Activated CD8-positive, alpha-beta memory T cell treated with anti-CD3 and anti-CD28 coated beads for 24 hours (primary cell): Measurements from ENCODE around the gene NREP.
"Not testable (repeated sequence)": the region's sequence is repeated elsewhere in the genome, so short reads cannot be mapped to it uniquely, and the experiment has no call there.

Experiments
- DNase-seq: peaks from one replicate; pipeline ENCODE4 v3.0.0-alpha.2; 2020

The NREP gene

GRCh38 chr5:111735583-111736270 is 21.3 kb downstream of the NREP start:
- no peak for DNase-seq

DNA sequence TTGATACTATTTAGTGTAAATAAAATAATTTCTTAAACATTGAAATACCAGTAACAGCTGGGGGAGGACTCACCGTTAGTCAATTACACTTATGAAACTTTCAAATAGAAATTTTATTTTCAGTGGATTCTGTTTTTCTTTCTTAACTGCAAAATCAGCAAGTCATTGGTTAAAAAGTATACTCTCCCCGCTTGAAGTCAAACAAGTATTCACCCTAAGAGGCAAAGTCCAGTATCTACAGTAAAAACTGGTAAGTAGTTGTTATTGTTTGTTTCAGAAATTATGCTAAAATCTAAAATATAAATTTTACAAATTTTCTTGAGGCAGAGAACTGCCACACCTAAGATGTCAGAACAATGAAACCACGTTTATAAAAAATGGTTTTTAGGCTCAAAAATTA is 22.4 kb downstream of the NREP start:
- DNase-seq = no peak

DNA sequence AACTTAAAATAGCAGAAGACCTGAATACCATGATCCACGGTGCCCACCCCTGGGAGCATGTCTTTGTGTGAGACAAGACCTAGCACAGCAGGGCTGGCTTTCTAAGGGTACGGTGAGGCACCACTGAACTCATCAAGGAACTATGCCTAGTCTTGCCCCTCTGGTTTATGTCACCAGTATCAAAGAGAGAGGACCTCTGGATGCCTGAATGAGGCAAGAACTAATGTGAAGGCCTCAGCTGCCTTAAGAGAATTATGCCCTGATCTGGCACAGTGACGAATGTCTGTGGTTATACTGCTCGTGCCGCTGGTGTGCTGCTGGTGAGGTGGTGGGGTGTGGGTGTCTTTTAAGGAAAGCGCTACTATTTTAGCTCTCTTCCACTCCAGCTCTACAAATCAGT is 23.0 kb downstream of the NREP start:
- no peak for DNase-seq

DNA sequence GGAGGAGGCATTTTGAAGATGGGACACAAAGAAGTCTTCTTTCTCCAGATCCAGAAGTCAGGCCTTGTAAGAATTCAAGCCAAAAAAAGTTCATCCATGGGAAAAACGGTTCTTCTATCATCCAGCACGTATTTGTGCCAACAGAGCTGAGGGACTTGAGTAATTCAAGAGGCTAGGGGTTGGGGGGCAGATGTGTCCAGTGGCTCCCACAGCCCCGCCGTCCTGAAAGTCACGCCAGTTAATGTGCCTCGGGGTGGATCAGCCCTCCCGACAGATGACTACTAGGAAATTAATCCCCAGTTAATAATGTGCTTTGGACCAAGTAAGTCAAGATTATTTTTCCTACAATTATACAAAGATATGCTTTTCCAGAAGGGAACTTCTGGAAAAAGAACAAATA is 23.4 kb downstream of the NREP start:
- DNase-seq = no peak

- DNase-seq = no peak
Measured at GRCh38 chr5:111731638-111732037, 25.4 kb downstream of the NREP start.

GRCh38 chr5:111730659-111731382 is 26.2 kb downstream of the NREP start:
- no peak for DNase-seq

DNA sequence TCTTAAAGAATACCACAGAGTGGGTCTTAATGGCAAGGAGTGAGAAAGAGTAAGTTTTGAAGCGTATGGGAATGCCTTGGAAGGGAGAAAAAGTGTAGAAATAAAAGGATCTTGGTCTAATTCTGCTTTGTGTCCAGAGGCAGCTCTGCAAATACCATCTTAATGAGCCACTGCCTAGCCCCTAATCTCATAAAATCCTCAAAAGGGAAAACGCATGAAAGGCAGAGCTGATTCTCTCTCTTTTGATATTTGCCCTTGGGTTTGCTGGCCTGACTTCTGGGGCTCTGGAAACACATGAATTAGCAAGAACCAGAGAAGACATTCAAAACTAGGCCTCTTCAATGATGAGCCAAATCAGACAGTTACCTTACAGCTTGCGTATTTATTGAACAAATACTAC is 28.1 kb downstream of the NREP start:
- no peak for DNase-seq

GRCh38 chr5:111726986-111727385 is 30.0 kb downstream of the NREP start:
- no peak for DNase-seq

- DNase-seq = no peak
Measured at GRCh38 chr5:111722140-111722539, 34.9 kb downstream of the NREP start.

DNA sequence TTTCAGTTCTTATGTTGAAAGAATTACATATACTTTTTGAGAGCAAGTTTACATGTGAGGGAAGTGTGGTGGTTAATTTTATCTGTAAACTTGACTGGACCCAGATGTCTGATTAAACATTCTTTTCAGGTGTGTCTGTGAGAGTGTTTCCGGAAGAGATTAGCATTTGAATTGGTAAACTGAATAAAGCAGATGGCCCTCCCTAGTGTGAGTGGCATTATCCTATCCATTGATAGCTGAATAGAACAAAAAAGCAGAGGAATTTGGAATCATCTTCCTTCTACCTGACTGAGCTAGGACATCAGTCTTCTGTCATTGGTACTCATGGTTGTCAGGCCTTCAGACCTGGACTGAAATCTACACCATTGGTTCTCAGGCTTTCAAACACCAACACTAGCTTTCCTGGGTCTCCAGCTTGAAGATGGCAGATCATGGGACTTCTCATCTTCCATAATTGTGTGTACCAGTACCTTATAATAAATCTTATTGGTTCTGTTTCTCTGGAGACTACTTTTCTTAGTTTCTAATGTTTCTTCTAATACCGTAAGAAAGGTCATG is 36.6 kb downstream of the NREP start:
- DNase-seq = no peak

DNA sequence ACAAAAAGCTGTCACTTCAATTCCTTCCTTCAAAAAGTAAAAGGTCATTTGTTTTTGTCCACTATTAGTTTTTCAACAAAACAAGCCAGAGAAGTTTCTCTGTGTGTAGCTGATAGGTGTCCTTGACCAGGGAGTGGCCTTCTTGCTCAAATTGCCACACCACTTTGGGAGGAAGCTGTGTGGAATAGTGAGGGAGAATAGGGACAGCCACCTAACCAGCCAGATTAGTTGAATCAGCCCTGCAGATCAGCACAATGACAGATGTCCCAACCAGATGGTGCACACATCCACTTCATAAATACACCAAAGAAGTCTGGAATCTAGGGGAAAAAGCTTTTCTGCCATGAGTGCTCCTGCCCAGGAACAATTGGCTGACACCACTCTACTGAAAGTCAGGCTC is 37.2 kb downstream of the NREP start:
- DNase-seq = no peak

DNA sequence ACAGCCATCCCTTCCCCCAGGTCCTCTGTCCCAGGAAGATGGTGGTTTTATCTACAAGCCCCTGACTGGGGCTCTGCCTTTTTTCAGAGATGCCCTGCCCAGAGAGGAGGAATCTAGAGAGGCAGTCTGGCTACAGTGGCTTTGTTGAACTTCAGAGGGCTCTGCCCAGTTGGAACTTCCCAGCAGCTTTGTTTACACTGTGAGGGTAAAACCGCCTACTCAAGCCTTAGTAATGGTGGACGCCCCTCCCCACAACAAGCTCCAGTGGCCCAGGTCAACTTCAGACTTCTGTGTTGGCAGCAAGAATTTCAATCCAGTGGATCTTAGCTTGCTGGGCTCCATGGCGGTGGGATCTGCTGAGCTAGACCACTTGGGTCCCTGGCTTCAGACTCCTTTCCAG is 40.2 kb downstream of the NREP start:
- not testable (repeated sequence) for DNase-seq

DNA sequence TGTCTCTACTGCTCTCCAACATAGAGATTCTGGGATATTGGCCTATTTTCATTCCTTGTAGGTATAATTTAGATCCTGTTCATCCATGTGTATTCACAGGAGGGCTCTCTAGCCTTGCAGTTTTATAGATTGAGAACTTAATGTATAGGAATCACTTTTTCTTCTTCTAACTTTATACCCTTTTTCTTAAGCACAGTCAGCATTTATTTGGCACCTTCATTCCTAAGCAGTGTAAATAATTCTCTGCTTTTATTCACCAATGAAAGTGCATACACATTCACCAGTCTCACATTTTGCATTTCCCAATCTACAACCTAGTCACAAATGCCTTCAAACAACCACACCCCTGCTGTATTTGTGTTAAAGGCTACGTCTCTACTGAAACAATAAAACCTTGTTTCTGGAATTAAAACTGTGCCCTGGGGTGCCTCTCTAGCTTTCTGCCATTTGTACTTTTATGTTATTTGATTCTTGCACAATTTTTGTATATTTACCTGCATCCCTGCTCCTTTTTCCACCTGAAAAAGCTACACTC is 49.3 kb downstream of the NREP start:
- DNase-seq = no peak

DNA sequence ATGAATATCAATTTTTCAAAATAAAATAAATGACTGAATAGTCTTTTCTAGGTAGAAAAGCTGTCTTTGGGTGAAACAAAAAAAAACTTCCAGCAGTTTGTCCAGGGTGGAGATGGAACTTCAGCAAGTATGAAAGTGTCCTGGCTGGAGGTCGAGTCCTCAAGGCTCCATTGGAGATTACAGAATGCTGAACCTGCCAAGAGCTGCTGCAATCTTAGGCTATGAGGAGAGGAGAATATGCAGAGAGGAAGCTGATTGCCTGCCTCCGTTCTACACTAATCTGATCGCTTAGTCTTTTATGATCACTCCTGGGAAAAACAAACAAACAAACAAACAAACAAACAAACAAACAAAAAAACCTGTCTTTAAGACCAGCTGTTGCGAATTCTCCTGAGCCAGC is 50.6 kb downstream of the NREP start:
- no peak for DNase-seq

DNA sequence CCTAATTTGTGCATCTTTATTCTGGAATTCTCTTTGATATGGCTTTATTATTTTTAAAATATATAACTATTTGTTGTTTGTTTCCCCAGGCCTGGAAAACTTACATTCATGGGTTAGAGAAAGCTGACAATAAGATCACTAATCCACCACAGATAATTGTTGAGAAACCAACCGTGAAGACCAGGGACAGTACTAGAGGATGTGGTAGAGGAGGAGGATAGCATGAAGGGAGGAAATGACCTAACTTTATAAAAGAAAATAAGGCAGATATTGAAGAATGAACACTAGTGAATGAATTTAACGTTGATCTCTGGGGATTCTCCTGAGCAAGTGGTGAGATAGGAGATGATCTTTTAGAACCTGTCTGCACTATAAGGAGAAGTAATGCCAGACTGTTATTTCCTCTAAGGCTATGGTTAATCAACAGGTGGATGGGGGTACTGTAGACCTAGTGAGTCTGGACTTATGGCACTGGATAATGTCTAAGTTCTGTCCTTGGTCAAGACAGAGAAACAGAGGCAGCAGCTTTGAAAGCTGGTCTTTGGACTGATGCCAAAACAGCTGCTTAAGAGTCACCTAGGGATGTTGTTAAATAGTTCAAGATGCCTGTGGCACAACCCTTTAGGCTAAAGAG is 52.4 kb downstream of the NREP start:
- no peak for DNase-seq

DNA sequence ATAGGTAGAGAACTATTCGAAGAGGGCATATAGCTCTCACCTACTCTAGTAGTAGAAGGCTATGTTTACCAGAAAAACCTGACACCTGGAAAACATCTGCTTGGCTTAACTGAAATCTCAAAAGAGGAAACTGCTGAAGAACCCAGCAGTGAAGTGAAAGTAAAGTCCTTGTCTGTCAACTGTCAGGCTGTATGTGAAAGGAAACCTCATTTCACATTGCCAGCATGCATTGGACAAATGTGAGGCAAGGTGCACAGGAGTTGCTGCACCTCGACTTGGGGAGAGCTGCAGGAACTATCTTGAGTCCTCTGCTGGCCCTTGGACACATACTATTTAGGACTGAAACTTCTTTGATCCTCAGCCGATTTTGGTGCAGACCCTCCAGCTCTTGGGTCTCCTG is 53.3 kb downstream of the NREP start:
- DNase-seq = no peak

DNA sequence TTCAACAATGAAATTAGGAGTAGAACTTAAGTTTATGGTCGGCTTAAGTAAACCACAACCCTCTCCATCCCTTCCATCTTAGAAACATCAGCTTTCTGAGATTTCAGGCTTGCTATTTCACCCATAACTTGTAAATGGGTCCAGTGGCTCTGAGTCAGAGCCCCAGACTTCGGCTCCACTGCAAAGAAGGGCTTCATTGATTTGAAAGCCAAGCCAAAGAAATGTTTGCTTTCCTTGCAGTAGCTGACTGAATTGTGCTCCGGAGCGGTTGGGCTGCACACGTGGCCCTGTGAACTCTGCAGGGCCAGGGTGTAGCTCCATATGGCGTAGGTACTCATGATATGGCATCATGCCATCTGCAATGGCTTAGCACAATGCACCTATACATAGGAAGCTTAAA is 57.0 kb downstream of the NREP start:
- DNase-seq = no peak

GRCh38 chr5:111699324-111699723 is 57.7 kb downstream of the NREP start:
- no peak for DNase-seq

GRCh38 chr5:111697881-111698757 is 58.9 kb downstream of the NREP start:
- DNase-seq = no peak

- no peak for DNase-seq
Measured at GRCh38 chr5:111697215-111697614, 59.8 kb downstream of the NREP start.

- DNase-seq = no peak
Measured at GRCh38 chr5:111695991-111696390, 61.0 kb downstream of the NREP start.

DNA sequence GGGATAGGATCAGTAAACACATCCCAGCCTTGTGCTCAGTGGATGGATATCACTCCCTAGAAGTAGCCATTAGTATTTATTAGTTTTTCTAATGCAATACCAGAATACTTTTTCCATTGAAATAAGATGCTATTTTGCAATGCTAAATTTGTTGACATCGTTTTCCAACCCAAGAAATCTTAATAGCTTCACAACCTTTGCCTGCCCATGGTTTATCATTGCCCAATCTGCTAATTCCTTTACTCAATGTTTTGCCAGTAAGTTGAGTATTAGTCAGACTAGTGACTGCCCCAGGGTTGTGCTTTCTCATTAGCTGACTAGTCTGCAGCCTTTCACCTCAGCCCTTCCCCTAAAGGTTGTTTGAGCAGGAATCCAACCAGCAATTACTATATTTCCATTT is 62.9 kb downstream of the NREP start:
- DNase-seq = no peak

- DNase-seq = no peak
Measured at GRCh38 chr5:111691914-111692313, 65.1 kb downstream of the NREP start.
